Transverse colon (tissue), 4 donors: ENCODE data around the gene SLC38A10. TPM values are rescaled to one million over a fixed set of nuclear protein-coding genes. Genes with fewer than 3 reads are reported as not detected.

Experiments
- DNase-seq: peaks from one replicate; pipeline ENCODE4 v3.0.0-alpha.2; 2019
- H3K27ac ChIP-seq, 4 donors: fragments of 200-600 bp; sonication (generic); 2 replicates each; pipeline ENCODE4 v1.5.1; 2016 to 2018; ENCODE audit warnings: inconsistent platforms in 4 of 4
- H3K27me3 ChIP-seq: fragments of 200-600 bp; sonication (generic); 2 replicates; pipeline ENCODE4 v1.5.1; 2017; ENCODE audit warnings: inconsistent platforms
- H3K36me3 ChIP-seq, 4 donors: fragments of 200-600 bp; sonication (generic); 2 replicates each; pipeline ENCODE4 v1.5.1; 2017 to 2019; ENCODE audit warnings: inconsistent platforms in 4 of 4
- H3K4me1 ChIP-seq, 4 donors: fragments of 200-600 bp; sonication (generic); 2 replicates each; pipeline ENCODE4 v1.5.1; 2017 to 2020; ENCODE audit warnings: inconsistent platforms in 4 of 4
- H3K4me3 ChIP-seq, 4 donors: fragments of 200-600 bp; sonication (generic); 1 replicate in 1 of 4; 2 replicates in 3 of 4; pipeline versions ENCODE4 v1.5.1 to v1.6.1; 2017 to 2019; ENCODE audit warnings: inconsistent platforms in 4 of 4
- H3K9me3 ChIP-seq, 2 donors: fragments of 200-600 bp; sonication (generic); 2 replicates each; pipeline ENCODE4 v1.5.1; 2017 to 2019; ENCODE audit warnings: inconsistent platforms in 2 of 2
- EP300 ChIP-seq: sonication (generic); formaldehyde crosslinking; IDR thresholded peaks from one replicate; pipeline ENCODE4 v1.6.1; 2017; ENCODE audit warnings: antibody characterized with exemption, low read depth
- POLR2A ChIP-seq: fragments of 450-650 bp; IDR thresholded peaks from one replicate; pipeline ENCODE4 v1.6.1; 2016; ENCODE audit warnings: antibody characterized with exemption, mild to moderate bottlenecking, moderate library complexity
- POLR2AphosphoS5 ChIP-seq, 3 donors: sonication (generic); formaldehyde crosslinking; IDR thresholded peaks; one replicate each; pipeline ENCODE4 v1.6.1; 2016; ENCODE audit warnings: antibody characterized with exemption in 3 of 3
- WGBS, 2 donors: methylation state at CpG; one replicate each; pipeline ENCODE4 v1.1.5; 2018; ENCODE audit warnings: low coverage in 1 of 2; 5-methylcytosine and 5-hydroxymethylcytosine counted together
- in situ Hi-C, 4 donors: fragments of 200-750 bp; cut with MboI; loops; one replicate each; pipeline versions ENCODE4 v1.15.0 to v1.15.1; 2017; ENCODE audit warnings: low sequenced_read_pairs in 3 of 4, low pct_ligation_motif_present in 1 of 4, low pct_unique_long_range_greater_than_20kb in 1 of 4
- intact Hi-C: fragments of 100-400 bp; cut with DNase I; formaldehyde crosslinking; loops from one replicate; pipeline ENCODE4 v1.15.1; 2023; ENCODE audit warnings: low total_unique reads
- total RNA-seq, 4 donors: library from RNA; depleted of rRNA; stranded (reverse); fragments of >200 nt; gene quantifications; one replicate each; pipeline ENCODE4 v1.1.0, GENCODE V29; 2016
- TF ChIP-seq, protein P1 (sequence below), 5 experiments: fragments of 200-600 bp in 3 of 5; fragments of 450-650 bp in 2 of 5; sonication (generic) in 3 of 5; IDR thresholded peaks; 1 replicate in 2 of 5; 2 replicates in 3 of 5; pipeline ENCODE4 v1.5.1; 2016 to 2017; ENCODE audit warnings: antibody characterized with exemption in 5 of 5, inconsistent platforms in 3 of 5, mild to moderate bottlenecking in 2 of 5, moderate library complexity in 1 of 5

The SLC38A10 gene
- total RNA-seq, 4 donors from 2014 or later, result 94.9 to 113 (median 98.9) TPM

DNA sequence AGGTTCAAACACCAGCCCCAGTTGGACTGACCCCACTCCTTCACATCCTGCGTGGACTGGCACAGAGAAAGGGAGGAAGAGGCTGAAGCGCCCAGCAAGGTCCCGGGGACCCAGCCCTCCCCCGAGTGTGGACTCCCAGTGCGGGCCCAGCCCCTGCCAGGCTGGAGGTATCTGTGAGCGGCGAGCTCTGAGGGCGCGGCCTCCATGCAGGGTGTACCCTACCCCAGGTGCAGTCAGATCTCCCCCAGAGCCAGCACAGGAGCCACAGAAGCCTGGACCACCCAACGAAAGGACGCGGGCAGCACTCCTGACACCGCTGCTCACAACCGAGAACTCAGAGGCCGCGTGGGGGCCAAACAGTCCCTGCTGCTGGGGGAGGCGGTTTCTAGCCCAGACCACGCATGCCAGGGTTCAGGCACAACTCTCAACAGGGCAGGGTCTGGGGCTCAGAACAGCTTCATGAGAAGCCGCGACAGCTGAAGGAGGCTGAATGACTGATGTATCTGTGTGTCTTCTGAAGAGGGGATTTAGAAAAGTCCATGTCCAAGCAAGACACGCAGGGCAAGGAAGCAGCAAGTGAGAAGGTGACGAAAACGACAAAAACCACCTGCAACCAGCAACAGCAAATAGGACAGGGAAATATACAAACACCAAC, 8.5 kb downstream of the SLC38A10 start:
- WGBS, 2 donors, result 91% methylated on average over 23 of the region's 23 CpGs; no CpG with 5 or more reads in 1 of the 2 donors
- no peak for DNase-seq
- H3K4me1 ChIP-seq, result peaks cover 2 to 26% (median 7%) of the 10 kb centered on the region in 4 donors
- H3K9me3 ChIP-seq, result no peaks in the 10 kb centered on the region
- TF ChIP-seq POLR2AphosphoS5 (IDR thresholded peaks at IDR 0.05) (no peak), POLR2A (no peak), EP300 (no peak)
- TF ChIP-seq, protein P1, sequence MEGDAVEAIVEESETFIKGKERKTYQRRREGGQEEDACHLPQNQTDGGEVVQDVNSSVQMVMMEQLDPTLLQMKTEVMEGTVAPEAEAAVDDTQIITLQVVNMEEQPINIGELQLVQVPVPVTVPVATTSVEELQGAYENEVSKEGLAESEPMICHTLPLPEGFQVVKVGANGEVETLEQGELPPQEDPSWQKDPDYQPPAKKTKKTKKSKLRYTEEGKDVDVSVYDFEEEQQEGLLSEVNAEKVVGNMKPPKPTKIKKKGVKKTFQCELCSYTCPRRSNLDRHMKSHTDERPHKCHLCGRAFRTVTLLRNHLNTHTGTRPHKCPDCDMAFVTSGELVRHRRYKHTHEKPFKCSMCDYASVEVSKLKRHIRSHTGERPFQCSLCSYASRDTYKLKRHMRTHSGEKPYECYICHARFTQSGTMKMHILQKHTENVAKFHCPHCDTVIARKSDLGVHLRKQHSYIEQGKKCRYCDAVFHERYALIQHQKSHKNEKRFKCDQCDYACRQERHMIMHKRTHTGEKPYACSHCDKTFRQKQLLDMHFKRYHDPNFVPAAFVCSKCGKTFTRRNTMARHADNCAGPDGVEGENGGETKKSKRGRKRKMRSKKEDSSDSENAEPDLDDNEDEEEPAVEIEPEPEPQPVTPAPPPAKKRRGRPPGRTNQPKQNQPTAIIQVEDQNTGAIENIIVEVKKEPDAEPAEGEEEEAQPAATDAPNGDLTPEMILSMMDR (IDR thresholded peaks at IDR 0.05), result no peak
- H3K27ac ChIP-seq, result peak overlapping the region; percentile 57 to 70 (median 62)
- intact Hi-C loops (no loop called here), in situ Hi-C loops (loop anchor here in 2 of 4 donors (25.0 kb wide), 2 partner anchors 101 to 201 kb away; partner anchors contain the start of gene BAHCC1 (in 1 of the 2))
- H3K4me3 ChIP-seq, result no peak overlapping the region
- H3K36me3 ChIP-seq, result peaks cover 0 to 13% (median 0%) of the 10 kb centered on the region in 4 donors
- no peaks in the 10 kb centered on the region for H3K27me3 ChIP-seq

DNA sequence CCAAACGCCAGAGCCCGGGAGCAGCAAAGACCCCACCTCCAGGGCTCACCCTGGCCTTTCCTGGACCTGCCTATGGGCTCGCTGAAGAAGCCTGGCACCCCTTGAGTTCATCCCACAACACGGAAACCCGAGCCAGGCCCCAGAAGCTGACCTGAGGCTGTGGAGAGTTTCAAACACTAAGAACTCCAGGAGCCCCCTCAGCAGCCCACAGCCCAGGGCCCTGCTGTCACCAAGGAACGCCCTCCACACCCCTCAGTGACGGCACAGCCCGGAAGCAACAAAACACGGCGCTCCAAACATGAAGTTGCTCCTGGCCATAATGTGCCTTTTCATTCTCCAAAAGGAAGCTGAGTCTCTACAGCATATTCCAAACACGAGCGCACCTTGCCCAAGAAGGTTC, 9.2 kb downstream of the SLC38A10 start:
- peaks cover 0 to 23% (median 4%) of the 10 kb centered on the region in 4 donors for H3K4me1 ChIP-seq
- in situ Hi-C loops, result loop anchor here in 2 of 4 donors (25.0 kb wide), 2 partner anchors 101 to 201 kb away; partner anchors contain the start of gene BAHCC1 (in 1 of the 2)
- intact Hi-C loops, result no loop called here
- no peaks in the 10 kb centered on the region for H3K27me3 ChIP-seq
- peaks cover 0 to 13% (median 0%) of the 10 kb centered on the region in 4 donors for H3K36me3 ChIP-seq
- no peaks in the 10 kb centered on the region for H3K9me3 ChIP-seq
- peak overlapping the region in 1 of 4 donors; percentile 30 for H3K4me3 ChIP-seq
- H3K27ac ChIP-seq, result peak overlapping the region; percentile 57 to 70 (median 62)
- WGBS, 2 donors, result 66 to 87% methylated on average over 3 to 11 of the region's 12 CpGs
- DNase-seq, result no peak
- TF ChIP-seq EP300 (no peak), POLR2A (no peak), POLR2AphosphoS5 (IDR thresholded peaks at IDR 0.05) (no peak)
- TF ChIP-seq, protein P1 (IDR thresholded peaks at IDR 0.05), result no peak

DNA sequence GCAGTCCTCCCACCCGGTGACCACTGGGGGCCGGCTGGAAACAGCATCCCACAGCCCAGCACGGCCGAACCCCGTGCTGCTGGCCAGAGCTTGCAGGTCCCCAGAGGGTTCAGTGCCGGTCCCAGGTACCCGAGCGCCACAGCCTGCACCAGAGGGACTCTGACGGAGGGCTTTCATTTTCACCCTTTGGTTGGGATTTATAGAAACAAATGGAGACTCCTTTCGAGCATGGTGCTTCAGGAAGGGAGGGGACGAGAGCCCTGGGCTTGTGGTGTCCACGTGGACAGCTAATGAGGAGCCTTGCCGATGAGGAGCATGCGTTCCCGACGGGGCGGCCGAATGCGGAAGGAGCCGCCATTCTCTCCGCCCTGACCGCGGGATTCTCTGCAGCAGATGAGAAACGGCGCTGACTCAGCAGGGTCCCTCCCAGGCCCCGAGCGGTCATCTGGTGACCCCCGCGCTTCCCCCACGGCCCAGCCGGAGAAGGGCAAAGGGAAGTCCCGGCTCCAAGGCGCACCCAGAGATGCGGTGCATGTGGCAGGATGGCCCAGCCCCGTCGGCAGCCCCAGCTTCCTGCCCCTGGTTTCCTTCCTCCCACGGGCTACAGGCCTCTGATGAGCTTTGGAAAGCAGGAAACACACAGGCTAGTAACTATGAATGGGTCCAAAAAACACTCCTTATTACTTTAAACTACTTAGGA, 9.8 kb downstream of the SLC38A10 start:
- peak overlapping the region; percentile 57 to 70 (median 62) for H3K27ac ChIP-seq
- peaks cover 0 to 23% (median 4%) of the 10 kb centered on the region in 4 donors for H3K4me1 ChIP-seq
- in situ Hi-C loops, result loop anchor here in 2 of 4 donors (25.0 kb wide), 2 partner anchors 102 to 202 kb away; partner anchors contain the start of gene BAHCC1 (in 1 of the 2)

More for the DNA sequence above, 9.8 kb downstream of the SLC38A10 start:
- 73% methylated on average over 36 of the region's 37 CpGs; no CpG with 5 or more reads in 1 of the 2 donors for WGBS, 2 donors
- no peak for TF ChIP-seq POLR2AphosphoS5 (IDR thresholded peaks at IDR 0.05)
- no peak for TF ChIP-seq POLR2A
- TF ChIP-seq, protein P1 (IDR thresholded peaks at IDR 0.05), result no peak
- no peak for TF ChIP-seq EP300
- Histone ChIP-seq H3K4me3 (peak overlapping the region in 3 of 4 donors; percentile 5 to 30 (median 20)), H3K9me3 (no peaks in the 10 kb centered on the region), H3K27me3 (no peaks in the 10 kb centered on the region), H3K36me3 (peaks cover 0 to 13% (median 0%) of the 10 kb centered on the region in 4 donors)
- peak; percentile 58 for DNase-seq
- intact Hi-C loops, result no loop called here
